ENCODE measurements around the gene UBXN6. TPM values are rescaled to one million over a fixed set of nuclear protein-coding genes. Genes with fewer than 3 reads are reported as not detected.

The UBXN6 gene
- total and polyA plus RNA-seq, 2 of the 8 experiments (the other 6 are each of a cell fraction or from before 2014, with no cell fraction given) = 28.0 to 43.8 TPM

- Histone ChIP-seq H2AK5ac (ENCODE audit: low read depth, low read length) (no peak overlapping the region), H3K79me2 (ENCODE audit: control insufficient read depth in 1 of 2, insufficient read depth in 2 of 2, low read length in 2 of 2) (no peaks in the 10 kb centered on the region), H3K4me2 (ENCODE audit: insufficient read depth in 1 of 2, low read depth in 2 of 2, low read length in 2 of 2) (no peak overlapping the region), H2BK5ac (ENCODE audit: low read depth, low read length) (no peak overlapping the region), H4K91ac (replicated peaks; ENCODE audit: insufficient read length, low read length) (no peak overlapping the region), H3K18ac (ENCODE audit: extremely low read depth, low read length) (no peak overlapping the region), H3K27ac (ENCODE audit: low read depth, low read length) (no peak overlapping the region), H3K4ac (replicated peaks; ENCODE audit: insufficient read length, low read depth, low read length) (no peak overlapping the region), H3K14ac (ENCODE audit: insufficient read length) (no peak overlapping the region), H3K27me3 (replicated peaks in 1 of 4; ENCODE audit: control insufficient read depth in 3 of 4, extremely low read depth in 1 of 4, insufficient read depth in 3 of 4, low read length in 3 of 4) (no peaks in the 10 kb centered on the region), H3K4me3 (ENCODE audit: extremely low read depth in 1 of 4, insufficient read depth in 2 of 4, low read depth in 3 of 4, low read length in 4 of 4) (no peak overlapping the region), H3K9ac (replicated peaks in 1 of 4; ENCODE audit: extremely low read depth in 1 of 4, low read depth in 3 of 4, low read length in 3 of 4) (no peak overlapping the region), H3K79me1 (ENCODE audit: low read depth, low read length) (no peaks in the 10 kb centered on the region; the same call in 1 of the 2 replicates), H3K36me3 (ENCODE audit: control insufficient read depth in 2 of 4, insufficient read depth in 4 of 4, low read length in 3 of 4) (peaks cover 15 to 36% (median 27%) of the 10 kb centered on the region in 4 experiments; a peak in 7 of 8 replicates), H4K20me1 (replicated peaks in 1 of 2; ENCODE audit: control insufficient read depth in 1 of 2, insufficient read depth in 2 of 2, low read length in 2 of 2) (peaks cover 13 to 33% of the 10 kb centered on the region in 2 experiments), H3K9me3 (ENCODE audit: insufficient read depth in 2 of 2, low read depth in 1 of 2, low read length in 1 of 2) (no peaks in the 10 kb centered on the region), H4K5ac (ENCODE audit: insufficient read length, low read depth, low read length) (no peak overlapping the region), H3K56ac (replicated peaks; ENCODE audit: insufficient read length, low read depth, low read length) (no peak overlapping the region), H2AFZ (ENCODE audit: low read length) (no peak overlapping the region), H3K23me2 (ENCODE audit: low read depth, low read length) (no peaks in the 10 kb centered on the region), H2BK120ac (replicated peaks; ENCODE audit: low read depth, low read length) (no peak overlapping the region), H3K23ac (ENCODE audit: insufficient read length) (no peak overlapping the region), H2BK15ac (ENCODE audit: low read length) (0 out of 2 replicates have a peak overlapping the region, but pooled peaks have one; percentile 72), H3K4me1 (replicated peaks in 1 of 4; ENCODE audit: control insufficient read depth in 3 of 4, insufficient read depth in 4 of 4, low read length in 3 of 4) (peaks cover 0 to 2% (median 0%) of the 10 kb centered on the region in 4 experiments; a peak in 4 of 7 replicates), H2BK12ac (ENCODE audit: low read depth, low read length) (no peak overlapping the region), H2BK20ac (ENCODE audit: low read length) (no peak overlapping the region), H4K8ac (ENCODE audit: extremely low read depth, insufficient read depth, low read length) (0 out of 2 replicates have a peak overlapping the region, but pooled peaks have one; percentile 28)
- DNase-seq (ENCODE audit: low read depth in 1 of 2, low spot score in 2 of 2) = peak in 1 of 2 experiments; percentile 52
- ChIA-PET POLR2A (ENCODE audit: partially characterized antibody) (interaction anchor here (0.9 to 58.1 kb wide), 4 partner anchors 8 to 142 kb away, joined by 3 to 1590 read pairs (median 796); partner anchors contain the start of genes CHAF1A, FSD1, SH3GL1 and UBXN6), CTCF (ENCODE audit: partially characterized antibody) (interaction anchor here (1.1 kb wide), 1 partner anchor 17 kb away, joined by 4 read pairs; no protein-coding TSS in a partner anchor)
- FAIRE-seq = no peak
- 89% methylated on average over 48 of the region's 58 CpGs; no CpG with 5 or more reads in 1 of the 2 experiments for WGBS, 2 experiments (ENCODE audit: extremely low coverage in 1 of 2, insufficient coverage in 1 of 2, insufficient read length in 1 of 2, insufficient replicate concordance in 2 of 2, low coverage in 1 of 2, low lambda C conversion rate in 2 of 2, missing lambda C conversion rate in 1 of 2)
- TF ChIP-seq POLR2AphosphoS5 (IDR thresholded peaks at IDR 0.05; ENCODE audit: low read depth, low read length) (0 out of 2 replicates have a peak, but pooled peaks have one; percentile 79), BACH1 (IDR thresholded peaks at IDR 0.05; ENCODE audit: low read length) (no peak)
Observed at GRCh38 chr19:4445963-4446703, 11.5 kb downstream of the UBXN6 start.
